IMR-90 (cell line): ENCODE data around the gene NF2. TPM values are rescaled to one million over a fixed set of nuclear protein-coding genes. Genes with fewer than 3 reads are reported as not detected.

Experiments
- ATAC-seq: fragments of 200-7000 bp; cut with Tn5 transposase; 2 replicates; pipeline ENCODE4 v1.9.1; 2020; ENCODE audit warnings: low read depth, mild to moderate bottlenecking, moderate library complexity
- BruUV-seq: library from RNA; stranded (reverse); fragments of 400-500 nt; replicated peaks from 2 replicates; lab custom pipeline; 2021; lab: Mats Ljungman, UMichigan
- CTCF ChIA-PET: fragments of 300-600 bp; formaldehyde crosslinking; extraction: SDS; loops from one replicate; lab custom pipeline; 2021; ENCODE audit warnings: antibody characterized with exemption; lab: Yijun Ruan, JAX
- POLR2A ChIA-PET: fragments of 300-600 bp; sonication (Branson Sonifier 250); formaldehyde crosslinking; loops from one replicate; lab custom pipeline; 2022; ENCODE audit warnings: antibody characterized with exemption; ENCODE audit not compliant: unreplicated experiment; lab: Charles Lee
- DNase-seq: peaks from one replicate; pipeline ENCODE4 v3.0.0; 2013
- H2AFZ ChIP-seq: replicated peaks from 2 replicates; pipeline ENCODE3; 2013; ENCODE audit warnings: low read length, mild to moderate bottlenecking; ENCODE audit not compliant: poor library complexity
- H2AK5ac ChIP-seq: 2 replicates; pipeline ENCODE4 v1.6.1; 2013; ENCODE audit warnings: low read depth, low read length, inconsistent platforms
- H2AK9ac ChIP-seq: replicated peaks from 2 replicates; pipeline ENCODE3; 2013; ENCODE audit warnings: mild to moderate bottlenecking, low read depth, low read length, moderate library complexity; ENCODE audit not compliant: poor library complexity
- H2BK120ac ChIP-seq: 2 replicates; pipeline ENCODE4 v1.6.1; 2013; ENCODE audit warnings: low read depth, low read length, inconsistent platforms
- H2BK15ac ChIP-seq: 3 replicates; pipeline ENCODE4 v1.6.1; 2013; ENCODE audit warnings: low read depth, low read length, inconsistent platforms
- H2BK20ac ChIP-seq: 2 replicates; pipeline ENCODE4 v1.6.1; 2013; ENCODE audit warnings: low read depth, mild to moderate bottlenecking, inconsistent platforms, low read length, moderate library complexity
- H2BK5ac ChIP-seq: 2 replicates; pipeline ENCODE4 v1.6.1; 2013; ENCODE audit warnings: mild to moderate bottlenecking, low read depth, low read length, inconsistent platforms; ENCODE audit not compliant: poor library complexity, severe bottlenecking
- H3K14ac ChIP-seq: replicated peaks from 2 replicates; pipeline ENCODE4 v1.6.1; 2013; ENCODE audit warnings: low read depth, low read length, inconsistent platforms
- H3K18ac ChIP-seq: 2 replicates; pipeline ENCODE4 v1.6.1; 2013; ENCODE audit warnings: low read depth, low read length, control low read depth
- H3K23ac ChIP-seq: 2 replicates; pipeline ENCODE4 v1.6.1; 2013; ENCODE audit warnings: low read depth, low read length, inconsistent platforms
- H3K27ac ChIP-seq: 2 replicates; pipeline ENCODE4 v1.5.1; 2013; ENCODE audit warnings: mild to moderate bottlenecking, control low read depth, low read length; ENCODE audit not compliant: insufficient read depth
- H3K27me3 ChIP-seq: 2 replicates; pipeline ENCODE4 v1.6.1; 2013; ENCODE audit warnings: low read length; ENCODE audit not compliant: control insufficient read depth, insufficient read depth
- H3K36me3 ChIP-seq: 2 replicates; pipeline ENCODE4 v1.6.1; 2013; ENCODE audit warnings: low read length, mixed read lengths; ENCODE audit not compliant: control insufficient read depth, insufficient read depth
- H3K4ac ChIP-seq: 2 replicates; pipeline ENCODE4 v1.6.1; 2013; ENCODE audit warnings: low read depth, low read length, inconsistent platforms
- H3K4me1 ChIP-seq: 2 replicates; pipeline ENCODE4 v1.6.1; 2013; ENCODE audit warnings: low read length, mixed read lengths; ENCODE audit not compliant: control insufficient read depth, insufficient read depth
- H3K4me2 ChIP-seq: 2 replicates; pipeline ENCODE4 v1.6.1; 2013; ENCODE audit warnings: low read depth, mild to moderate bottlenecking, control low read depth, low read length, moderate library complexity
- H3K4me3 ChIP-seq: 2 replicates; pipeline ENCODE4 v1.5.1; 2013; ENCODE audit warnings: low read depth, mild to moderate bottlenecking, control low read depth, low read length, moderate library complexity; ENCODE audit not compliant: insufficient read depth
- H3K56ac ChIP-seq: 2 replicates; pipeline ENCODE4 v1.6.1; 2013; ENCODE audit warnings: low read length, inconsistent platforms; ENCODE audit not compliant: insufficient read depth; ENCODE audit errors: extremely low read depth
- H3K79me1 ChIP-seq, 2 experiments: 2 replicates each; pipeline ENCODE4 v1.6.1; 2013; ENCODE audit warnings: low read length in 2 of 2, inconsistent platforms in 1 of 2, low read depth in 1 of 2
- H3K9ac ChIP-seq: 2 replicates; pipeline ENCODE4 v1.6.1; 2013; ENCODE audit warnings: low read depth, low read length, control low read depth
- H3K9me1 ChIP-seq: 2 replicates; pipeline ENCODE4 v1.6.1; 2013; ENCODE audit warnings: low read length, inconsistent platforms; ENCODE audit not compliant: insufficient read depth
- H3K9me3 ChIP-seq: 2 replicates; pipeline ENCODE4 v1.6.1; 2013; ENCODE audit warnings: low read length; ENCODE audit not compliant: control insufficient read depth, insufficient read depth
- H4K20me1 ChIP-seq: 2 replicates; pipeline ENCODE4 v1.6.1; 2013; ENCODE audit warnings: low read length, inconsistent platforms; ENCODE audit not compliant: insufficient read depth
- H4K5ac ChIP-seq: 2 replicates; pipeline ENCODE4 v1.6.1; 2013; ENCODE audit warnings: mild to moderate bottlenecking, low read depth, low read length, control low read depth
- H4K8ac ChIP-seq, 2 experiments: 2 replicates each; pipeline ENCODE4 v1.6.1; 2013; ENCODE audit warnings: low read depth in 2 of 2, low read length in 2 of 2, control low read depth in 1 of 2, inconsistent platforms in 1 of 2
- H4K91ac ChIP-seq: 2 replicates; pipeline ENCODE4 v1.6.1; 2013; ENCODE audit warnings: low read depth, low read length, inconsistent platforms; ENCODE audit not compliant: insufficient read depth
- BHLHE40 ChIP-seq: fragments of 150-350 bp; IDR thresholded peaks from 2 replicates; pipeline ENCODE4 v1.6.1; 2016; ENCODE audit warnings: mild to moderate bottlenecking, low read depth, low read length
- CEBPB ChIP-seq: IDR thresholded peaks from 2 replicates; pipeline ENCODE4 v1.6.1; 2012; ENCODE audit warnings: low read depth, low read length, improper control_type of control experiment
- CHD1 ChIP-seq: IDR thresholded peaks from 2 replicates; pipeline ENCODE4 v1.6.1; 2012; ENCODE audit warnings: low read depth, low read length, improper control_type of control experiment
- FOS ChIP-seq: fragments of 150-350 bp; IDR thresholded peaks from 2 replicates; pipeline ENCODE4 v1.6.1; 2016; ENCODE audit warnings: low read depth, low read length
- MAFK ChIP-seq: IDR thresholded peaks from 2 replicates; pipeline ENCODE4 v1.6.1; 2012; ENCODE audit warnings: low read depth, low read length, improper control_type of control experiment
- MAZ ChIP-seq: IDR thresholded peaks from 2 replicates; pipeline ENCODE4 v1.6.1; 2012; ENCODE audit warnings: low read depth, mild to moderate bottlenecking, low read length, improper control_type of control experiment, moderate library complexity, borderline replicate concordance
- MXI1 ChIP-seq: IDR thresholded peaks from 2 replicates; pipeline ENCODE4 v1.6.1; 2012; ENCODE audit warnings: low read depth, mild to moderate bottlenecking, low read length, moderate library complexity, borderline replicate concordance
- NFE2L2 ChIP-seq: fragments of 150-350 bp; IDR thresholded peaks from 2 replicates; pipeline ENCODE4 v1.6.1; 2016; ENCODE audit warnings: low read depth, mild to moderate bottlenecking, low read length
- POLR2A ChIP-seq: IDR thresholded peaks from 2 replicates; pipeline ENCODE4 v1.6.1; 2012; ENCODE audit warnings: mild to moderate bottlenecking, low read depth, low read length
- RAD21 ChIP-seq: IDR thresholded peaks from 2 replicates; pipeline ENCODE4 v1.6.1; 2012; ENCODE audit warnings: low read length, improper control_type of control experiment
- RCOR1 ChIP-seq: IDR thresholded peaks from 2 replicates; pipeline ENCODE4 v1.6.1; 2012; ENCODE audit warnings: mild to moderate bottlenecking, low read length, improper control_type of control experiment; ENCODE audit not compliant: insufficient replicate concordance
- RFX5 ChIP-seq: IDR thresholded peaks from 2 replicates; pipeline ENCODE4 v1.8.0; 2012; ENCODE audit warnings: low read depth, mild to moderate bottlenecking, low read length, moderate library complexity
- SMC3 ChIP-seq: fragments of 150-350 bp; IDR thresholded peaks from 2 replicates; pipeline ENCODE4 v1.6.1; 2016; ENCODE audit warnings: low read depth, mild to moderate bottlenecking, antibody characterized with exemption, low read length, moderate library complexity
- WGBS, 2 experiments: methylation state at CpG; one replicate each; pipeline versions ENCODE4 v1.1.5 to v1.1.7; 2013; ENCODE audit warnings: missing lambda C conversion rate in 2 of 2; ENCODE audit not compliant: insufficient read length in 1 of 2; ENCODE audit errors: extremely low coverage in 2 of 2; 5-methylcytosine and 5-hydroxymethylcytosine counted together
- dilution Hi-C: fragments of 300-500 bp; cut with HindIII; formaldehyde crosslinking; loops from one replicate; pipeline ENCODE4 v1.14.3; 2018; ENCODE audit warnings: low sequenced_read_pairs; ENCODE audit not compliant: unreplicated experiment
- in situ Hi-C: fragments of 300-500 bp; cut with MboI; formaldehyde crosslinking; loops from 3 replicates; pipeline ENCODE4 v1.14.3; 2019; ENCODE audit warnings: low sequenced_read_pairs, inconsistent platforms, mixed read lengths
- intact Hi-C: fragments of 100-400 bp; cut with micrococcal nuclease; formaldehyde crosslinking; loops from 2 replicates; pipeline ENCODE4 v1.10.0; 2022
- polyA plus RNA-seq, 3 experiments: library from polyadenylated mRNA; depleted of rRNA; stranded (reverse); fragments of >200 nt; gene quantifications; 2 replicates each; pipeline ENCODE4 v1.2.3, GENCODE V29; 2012; ENCODE audit warnings: low replicate concordance in 1 of 3
- total RNA-seq: library from RNA; depleted of rRNA; stranded (reverse); fragments of >200 nt; gene quantifications from 2 replicates; pipeline ENCODE4 v1.2.3, GENCODE V29; 2012
- TF ChIP-seq, protein P1 (sequence below): fragments of 150-350 bp; IDR thresholded peaks from 2 replicates; pipeline ENCODE4 v1.6.1; 2016; ENCODE audit warnings: low read depth, mild to moderate bottlenecking, low read length, moderate library complexity, borderline replicate concordance
- TF ChIP-seq, protein P2 (sequence below): fragments of 150-350 bp; IDR thresholded peaks from 2 replicates; pipeline ENCODE4 v1.6.1; 2017; ENCODE audit warnings: mild to moderate bottlenecking, antibody characterized with exemption, low read length, low read depth

NF2 gene
- total and polyA plus RNA-seq, 2 of the 4 experiments (the other 2 are of a cell fraction): 59.0 to 151 TPM

DNA sequence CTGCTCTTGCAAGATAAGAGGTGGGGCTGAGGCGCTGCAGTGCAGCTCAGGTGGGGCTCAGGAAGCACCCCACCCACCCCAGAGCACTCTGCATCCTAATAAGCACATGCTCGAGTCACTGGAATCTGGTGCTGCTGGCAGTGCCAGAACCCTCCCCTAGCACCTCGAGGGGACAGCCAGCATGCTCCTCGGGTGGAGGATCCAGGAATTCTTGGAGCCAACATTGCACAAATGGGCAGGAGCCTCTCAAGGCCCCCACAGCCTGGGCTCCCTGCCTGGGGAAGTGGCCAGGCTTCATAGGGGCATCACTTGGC is 88.9 kb downstream of the NF2 start:
- Histone ChIP-seq H2AK9ac (no peak overlapping the region), H2BK5ac (no peak overlapping the region), H3K9ac (no peak overlapping the region), H3K9me3 (no peaks in the 10 kb centered on the region), H2AFZ (no peak overlapping the region), H4K20me1 (peaks cover 9% of the 10 kb centered on the region), H3K4me3 (no peak overlapping the region), H4K5ac (no peak overlapping the region), H3K27me3 (no peaks in the 10 kb centered on the region), H3K23ac (no peak overlapping the region), H4K8ac (no peak overlapping the region), H2BK15ac (no peak overlapping the region), H2BK20ac (no peak overlapping the region), H3K4me2 (no peak overlapping the region), H3K9me1 (no peaks in the 10 kb centered on the region), H2AK5ac (no peak overlapping the region), H3K4me1 (0 out of 2 replicates have a peak, but pooled peaks cover 2% of the 10 kb centered on the region), H3K4ac (no peak overlapping the region), H3K36me3 (peaks cover 45% of the 10 kb centered on the region), H3K56ac (no peak overlapping the region), H3K79me1 (peaks cover 4 to 18% of the 10 kb centered on the region in 2 experiments; a peak in 3 of 4 replicates), H4K91ac (no peak overlapping the region), H2BK120ac (no peak overlapping the region), H3K14ac (no peak overlapping the region), H3K18ac (no peak overlapping the region), H3K27ac (no peak overlapping the region)
- in situ Hi-C loops: no loop called here
- TF ChIP-seq, protein P1, sequence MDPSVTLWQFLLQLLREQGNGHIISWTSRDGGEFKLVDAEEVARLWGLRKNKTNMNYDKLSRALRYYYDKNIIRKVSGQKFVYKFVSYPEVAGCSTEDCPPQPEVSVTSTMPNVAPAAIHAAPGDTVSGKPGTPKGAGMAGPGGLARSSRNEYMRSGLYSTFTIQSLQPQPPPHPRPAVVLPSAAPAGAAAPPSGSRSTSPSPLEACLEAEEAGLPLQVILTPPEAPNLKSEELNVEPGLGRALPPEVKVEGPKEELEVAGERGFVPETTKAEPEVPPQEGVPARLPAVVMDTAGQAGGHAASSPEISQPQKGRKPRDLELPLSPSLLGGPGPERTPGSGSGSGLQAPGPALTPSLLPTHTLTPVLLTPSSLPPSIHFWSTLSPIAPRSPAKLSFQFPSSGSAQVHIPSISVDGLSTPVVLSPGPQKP: no peak
- TF ChIP-seq MAFK: no peak
- no peak for TF ChIP-seq CEBPB
- no peak for TF ChIP-seq SMC3
- no peak for TF ChIP-seq RFX5
- TF ChIP-seq, protein P2, sequence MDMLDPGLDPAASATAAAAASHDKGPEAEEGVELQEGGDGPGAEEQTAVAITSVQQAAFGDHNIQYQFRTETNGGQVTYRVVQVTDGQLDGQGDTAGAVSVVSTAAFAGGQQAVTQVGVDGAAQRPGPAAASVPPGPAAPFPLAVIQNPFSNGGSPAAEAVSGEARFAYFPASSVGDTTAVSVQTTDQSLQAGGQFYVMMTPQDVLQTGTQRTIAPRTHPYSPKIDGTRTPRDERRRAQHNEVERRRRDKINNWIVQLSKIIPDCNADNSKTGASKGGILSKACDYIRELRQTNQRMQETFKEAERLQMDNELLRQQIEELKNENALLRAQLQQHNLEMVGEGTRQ: no peak
- no peak for TF ChIP-seq FOS
- no peak for TF ChIP-seq BHLHE40
- no peak for TF ChIP-seq RCOR1
- no peak for TF ChIP-seq MAZ
- no peak for TF ChIP-seq RAD21
- TF ChIP-seq NFE2L2: no peak
- no peak for TF ChIP-seq CHD1
- TF ChIP-seq MXI1: no peak
- no peak for TF ChIP-seq POLR2A
- POLR2A ChIA-PET: no interaction called here
- intact Hi-C loops: no loop called here
- BruUV-seq: no TSS peak
- dilution Hi-C loops: loop anchor here (25.0 kb wide), 1 partner anchor 345 kb away; no protein-coding TSS in a partner anchor
- CTCF ChIA-PET: no interaction called here
- ATAC-seq (no peak), DNase-seq (no peak)
- WGBS, 2 experiments: 8% methylated on average over 2 of the region's 4 CpGs; no CpG with 5 or more reads in 1 of the 2 experiments
